Measurements from ENCODE around the gene THADA.

DNA sequence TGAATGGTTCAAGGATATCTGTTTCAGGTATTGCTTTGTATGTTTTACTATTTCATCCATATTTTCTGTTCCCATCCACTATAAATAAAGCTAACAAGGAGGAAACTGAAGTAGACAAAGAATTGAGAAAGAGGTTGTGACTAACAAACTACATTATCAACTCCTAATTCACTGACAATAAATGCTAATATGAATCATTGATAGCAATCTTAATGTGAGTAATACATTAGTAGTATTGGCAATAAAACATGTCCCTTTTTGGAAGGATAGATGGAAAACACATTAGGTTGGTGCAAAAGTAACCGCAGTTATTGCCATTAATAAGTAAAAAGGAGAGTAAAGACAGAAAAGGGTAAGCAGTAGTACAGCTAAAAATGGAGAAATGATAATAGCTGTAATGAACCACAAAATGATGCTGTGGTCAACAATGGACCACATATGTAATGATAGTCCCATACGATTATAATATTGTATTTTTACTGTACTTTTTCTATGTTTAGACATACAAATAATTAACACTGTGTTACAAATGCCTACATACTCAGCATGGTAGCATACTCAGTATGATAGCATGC lies 104.7 kb downstream of the THADA start:
- no peak for TF ChIP-seq EP300 (IDR thresholded peaks at IDR 0.05)
- TF ChIP-seq, protein P1, sequence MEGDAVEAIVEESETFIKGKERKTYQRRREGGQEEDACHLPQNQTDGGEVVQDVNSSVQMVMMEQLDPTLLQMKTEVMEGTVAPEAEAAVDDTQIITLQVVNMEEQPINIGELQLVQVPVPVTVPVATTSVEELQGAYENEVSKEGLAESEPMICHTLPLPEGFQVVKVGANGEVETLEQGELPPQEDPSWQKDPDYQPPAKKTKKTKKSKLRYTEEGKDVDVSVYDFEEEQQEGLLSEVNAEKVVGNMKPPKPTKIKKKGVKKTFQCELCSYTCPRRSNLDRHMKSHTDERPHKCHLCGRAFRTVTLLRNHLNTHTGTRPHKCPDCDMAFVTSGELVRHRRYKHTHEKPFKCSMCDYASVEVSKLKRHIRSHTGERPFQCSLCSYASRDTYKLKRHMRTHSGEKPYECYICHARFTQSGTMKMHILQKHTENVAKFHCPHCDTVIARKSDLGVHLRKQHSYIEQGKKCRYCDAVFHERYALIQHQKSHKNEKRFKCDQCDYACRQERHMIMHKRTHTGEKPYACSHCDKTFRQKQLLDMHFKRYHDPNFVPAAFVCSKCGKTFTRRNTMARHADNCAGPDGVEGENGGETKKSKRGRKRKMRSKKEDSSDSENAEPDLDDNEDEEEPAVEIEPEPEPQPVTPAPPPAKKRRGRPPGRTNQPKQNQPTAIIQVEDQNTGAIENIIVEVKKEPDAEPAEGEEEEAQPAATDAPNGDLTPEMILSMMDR (IDR thresholded peaks at IDR 0.05) = no peak

All from upper lobe of left lung (tissue), 4 donors.